SU-DHL-6 (cell line): ENCODE measurements around the gene OXCT1.

ENCODE experiments used
- H2AFZ ChIP-seq: fragments of 200-600 bp; sonication (generic); 2 replicates; pipeline ENCODE4 v1.6.1; 2014; ENCODE audit warnings: low read depth, mild to moderate bottlenecking, moderate library complexity, mixed read lengths, antibody characterized with exemption, low read length; ENCODE audit not compliant: severe bottlenecking
- H3F3A ChIP-seq: fragments of 200-600 bp; shearing (Covaris generic); 2 replicates; pipeline ENCODE4 v1.6.0; 2016; ENCODE audit warnings: antibody characterized with exemption, mild to moderate bottlenecking; ENCODE audit not compliant: insufficient read depth
- H3K27ac ChIP-seq: fragments of 200-600 bp; sonication (generic); 2 replicates; pipeline ENCODE4 v1.5.1; 2016; ENCODE audit warnings: low read depth, mild to moderate bottlenecking, low read length, moderate library complexity, mixed read lengths
- H3K27me3 ChIP-seq: fragments of 200-600 bp; sonication (generic), shearing (Covaris generic); 2 replicates; pipeline ENCODE4 v1.6.0; 2014; ENCODE audit warnings: mild to moderate bottlenecking, low read length
- H3K36me3 ChIP-seq: fragments of 200-600 bp; sonication (generic); 2 replicates; pipeline ENCODE4 v1.6.1; 2014; ENCODE audit warnings: mild to moderate bottlenecking, low read length, mixed read lengths
- H3K4me2 ChIP-seq: fragments of 300-600, 200-600 bp; shearing (Covaris generic), sonication (generic); 2 replicates; pipeline ENCODE4 v1.6.0; 2014; ENCODE audit warnings: low read length, low read depth, mild to moderate bottlenecking; ENCODE audit not compliant: poor library complexity, severe bottlenecking
- H3K4me3 ChIP-seq: fragments of 200-600 bp; sonication (generic); 2 replicates; pipeline ENCODE4 v1.5.1; 2014; ENCODE audit warnings: antibody characterized with exemption, low read length, mild to moderate bottlenecking, mixed read lengths; ENCODE audit not compliant: insufficient read depth, poor library complexity, severe bottlenecking
- H3K79me2 ChIP-seq: fragments of 200-600 bp; sonication (generic); 2 replicates; pipeline ENCODE4 v1.6.1; 2014; ENCODE audit warnings: mild to moderate bottlenecking, low read length, moderate library complexity; ENCODE audit not compliant: insufficient read depth
- H3K9ac ChIP-seq: fragments of 200-600 bp; sonication (generic); 2 replicates; pipeline ENCODE4 v1.7.0; 2014; ENCODE audit warnings: mild to moderate bottlenecking, low read length
- H3K9me2 ChIP-seq: fragments of 200-600 bp; sonication (generic); replicated peaks from 2 replicates; pipeline ENCODE4 v1.6.1; 2014; ENCODE audit warnings: low read length; ENCODE audit not compliant: insufficient read depth
- H3K9me3 ChIP-seq: fragments of 200-600 bp; sonication (generic); 2 replicates; pipeline ENCODE4 v1.6.1; 2014; ENCODE audit warnings: low read length, mixed read lengths; ENCODE audit not compliant: insufficient read depth
- H4K20me1 ChIP-seq: fragments of 200-600 bp; sonication (generic); 2 replicates; pipeline ENCODE4 v1.6.1; 2014; ENCODE audit warnings: low read depth, mild to moderate bottlenecking, antibody characterized with exemption, low read length, moderate library complexity, mixed read lengths
- EZH2phosphoT487 ChIP-seq: fragments of 200-600 bp; sonication (generic), shearing (Covaris generic); conservative IDR thresholded peaks from 2 replicates; pipeline ENCODE4 v1.6.1; 2018; ENCODE audit warnings: mild to moderate bottlenecking, antibody characterized with exemption, low read length, moderate library complexity, mixed read lengths
- TF ChIP-seq, protein P1 (sequence below): fragments of 200-600 bp; sonication (generic); IDR thresholded peaks from one replicate; pipeline ENCODE4 v1.5.1; 2017; ENCODE audit warnings: antibody characterized with exemption, mild to moderate bottlenecking, low read length, moderate library complexity; ENCODE audit not compliant: insufficient read depth, poor library complexity, severe bottlenecking

The OXCT1 gene

DNA sequence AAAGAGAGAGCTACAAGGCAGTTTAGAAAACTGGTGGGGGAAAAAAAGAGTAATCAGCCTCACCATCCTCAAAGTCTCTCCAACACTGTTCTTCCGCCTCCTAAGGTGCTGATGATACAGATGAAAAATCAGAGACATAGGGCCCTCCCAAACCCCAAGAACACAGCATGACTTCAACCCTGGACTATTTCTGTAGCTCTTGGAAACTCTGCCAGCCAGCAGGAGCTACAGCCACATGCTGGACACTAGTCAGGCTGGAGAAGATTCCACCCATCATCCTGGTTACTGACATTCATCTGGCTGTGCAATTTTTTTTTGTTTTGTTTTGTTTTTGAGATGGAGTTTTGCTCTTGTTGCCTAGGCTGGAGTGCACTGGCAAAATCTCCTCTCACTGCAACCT, 42.4 kb downstream of the OXCT1 start:
- Histone ChIP-seq H3K9me3 (no peaks in the 10 kb centered on the region), H3K4me2 (no peak overlapping the region), H3K27ac (no peak overlapping the region), H3F3A (no peaks in the 10 kb centered on the region), H3K4me3 (no peak overlapping the region), H3K27me3 (no peaks in the 10 kb centered on the region), H3K36me3 (peaks cover 13% of the 10 kb centered on the region; the same call in 1 of the 2 replicates), H3K79me2 (no peaks in the 10 kb centered on the region), H3K9me2 (no peaks in the 10 kb centered on the region), H4K20me1 (no peaks in the 10 kb centered on the region; the same call in 1 of the 2 replicates), H2AFZ (no peak overlapping the region), H3K9ac (no peak overlapping the region)
- TF ChIP-seq, protein P1, sequence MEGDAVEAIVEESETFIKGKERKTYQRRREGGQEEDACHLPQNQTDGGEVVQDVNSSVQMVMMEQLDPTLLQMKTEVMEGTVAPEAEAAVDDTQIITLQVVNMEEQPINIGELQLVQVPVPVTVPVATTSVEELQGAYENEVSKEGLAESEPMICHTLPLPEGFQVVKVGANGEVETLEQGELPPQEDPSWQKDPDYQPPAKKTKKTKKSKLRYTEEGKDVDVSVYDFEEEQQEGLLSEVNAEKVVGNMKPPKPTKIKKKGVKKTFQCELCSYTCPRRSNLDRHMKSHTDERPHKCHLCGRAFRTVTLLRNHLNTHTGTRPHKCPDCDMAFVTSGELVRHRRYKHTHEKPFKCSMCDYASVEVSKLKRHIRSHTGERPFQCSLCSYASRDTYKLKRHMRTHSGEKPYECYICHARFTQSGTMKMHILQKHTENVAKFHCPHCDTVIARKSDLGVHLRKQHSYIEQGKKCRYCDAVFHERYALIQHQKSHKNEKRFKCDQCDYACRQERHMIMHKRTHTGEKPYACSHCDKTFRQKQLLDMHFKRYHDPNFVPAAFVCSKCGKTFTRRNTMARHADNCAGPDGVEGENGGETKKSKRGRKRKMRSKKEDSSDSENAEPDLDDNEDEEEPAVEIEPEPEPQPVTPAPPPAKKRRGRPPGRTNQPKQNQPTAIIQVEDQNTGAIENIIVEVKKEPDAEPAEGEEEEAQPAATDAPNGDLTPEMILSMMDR: no peak
- TF ChIP-seq EZH2phosphoT487: no peak

DNA sequence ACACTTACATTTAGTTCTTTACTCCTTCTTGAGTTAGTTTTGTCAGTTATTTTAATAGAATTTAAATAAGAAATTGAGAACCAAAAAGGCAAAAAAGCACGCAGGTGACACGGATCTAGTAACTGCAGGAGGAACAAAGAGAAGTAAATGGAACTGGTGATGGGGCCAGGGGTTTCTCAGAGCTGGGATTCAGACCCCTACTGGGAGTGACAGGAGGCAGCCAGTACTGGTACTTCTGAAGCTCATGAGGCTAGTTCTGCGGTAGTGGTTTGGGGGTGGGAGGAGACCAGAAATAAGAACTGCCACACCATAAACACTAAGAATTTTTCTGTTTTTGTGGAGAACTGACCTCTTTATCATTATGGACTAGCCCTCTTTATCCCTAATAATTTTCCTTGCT, 48.2 kb downstream of the OXCT1 start:
- H3K9me3 ChIP-seq: no peaks in the 10 kb centered on the region
- H3K79me2 ChIP-seq: no peaks in the 10 kb centered on the region
- H3F3A ChIP-seq: no peaks in the 10 kb centered on the region
- no peak for TF ChIP-seq EZH2phosphoT487
- TF ChIP-seq, protein P1: no peak
- no peak overlapping the region for H3K4me2 ChIP-seq
- H3K9ac ChIP-seq: no peak overlapping the region
- no peak overlapping the region for H3K4me3 ChIP-seq
- H3K27me3 ChIP-seq: no peaks in the 10 kb centered on the region
- 0 out of 2 replicates have a peak, but pooled peaks cover 5% of the 10 kb centered on the region for H3K36me3 ChIP-seq
- no peaks in the 10 kb centered on the region; the same call in 1 of the 2 replicates for H4K20me1 ChIP-seq
- no peak overlapping the region for H2AFZ ChIP-seq
- H3K9me2 ChIP-seq: no peaks in the 10 kb centered on the region
- no peak overlapping the region for H3K27ac ChIP-seq

DNA sequence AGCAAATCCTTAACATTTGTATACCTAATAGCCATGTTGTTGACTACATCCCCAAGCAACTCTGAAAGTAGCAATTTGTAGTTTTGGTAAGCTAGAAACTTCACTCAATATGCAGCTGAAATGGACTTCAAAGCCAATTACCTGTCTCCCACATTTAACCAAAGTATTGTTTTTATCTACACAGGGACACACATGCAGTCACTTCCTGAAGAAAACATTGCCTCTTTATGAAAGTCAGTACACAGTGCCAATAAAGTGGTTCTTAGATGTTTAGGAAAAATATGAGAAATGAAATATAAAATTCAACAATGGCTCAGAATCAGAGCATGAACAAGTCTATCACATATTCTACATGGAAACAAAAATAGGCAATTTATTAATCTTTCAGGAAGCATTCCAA, 49.2 kb downstream of the OXCT1 start:
- H2AFZ ChIP-seq: no peak overlapping the region
- H3K4me3 ChIP-seq: no peak overlapping the region
- no peak overlapping the region for H3K9ac ChIP-seq
- H3K79me2 ChIP-seq: no peaks in the 10 kb centered on the region
- 0 out of 2 replicates have a peak, but pooled peaks cover 5% of the 10 kb centered on the region for H3K36me3 ChIP-seq
- H3F3A ChIP-seq: no peaks in the 10 kb centered on the region
- no peak overlapping the region for H3K4me2 ChIP-seq
- H3K9me2 ChIP-seq: no peaks in the 10 kb centered on the region
- no peak for TF ChIP-seq EZH2phosphoT487
- TF ChIP-seq, protein P1: no peak
- no peak overlapping the region for H3K27ac ChIP-seq
- no peaks in the 10 kb centered on the region for H3K9me3 ChIP-seq
- H3K27me3 ChIP-seq: no peaks in the 10 kb centered on the region
- H4K20me1 ChIP-seq: no peaks in the 10 kb centered on the region; the same call in 1 of the 2 replicates
